Middle frontal gyrus (tissue), 1 donor: Measurements from ENCODE around the gene GHR.
"Not testable (repeated sequence)": the region's sequence is repeated elsewhere in the genome, so short reads cannot be mapped to it uniquely, and the experiment has no call there.

Experiments
- DNase-seq: peaks from one replicate; pipeline ENCODE4 v3.0.0-alpha.2; 2015; ENCODE audit warnings: low spot score; ENCODE audit errors: extremely low spot score

GHR gene

DNA sequence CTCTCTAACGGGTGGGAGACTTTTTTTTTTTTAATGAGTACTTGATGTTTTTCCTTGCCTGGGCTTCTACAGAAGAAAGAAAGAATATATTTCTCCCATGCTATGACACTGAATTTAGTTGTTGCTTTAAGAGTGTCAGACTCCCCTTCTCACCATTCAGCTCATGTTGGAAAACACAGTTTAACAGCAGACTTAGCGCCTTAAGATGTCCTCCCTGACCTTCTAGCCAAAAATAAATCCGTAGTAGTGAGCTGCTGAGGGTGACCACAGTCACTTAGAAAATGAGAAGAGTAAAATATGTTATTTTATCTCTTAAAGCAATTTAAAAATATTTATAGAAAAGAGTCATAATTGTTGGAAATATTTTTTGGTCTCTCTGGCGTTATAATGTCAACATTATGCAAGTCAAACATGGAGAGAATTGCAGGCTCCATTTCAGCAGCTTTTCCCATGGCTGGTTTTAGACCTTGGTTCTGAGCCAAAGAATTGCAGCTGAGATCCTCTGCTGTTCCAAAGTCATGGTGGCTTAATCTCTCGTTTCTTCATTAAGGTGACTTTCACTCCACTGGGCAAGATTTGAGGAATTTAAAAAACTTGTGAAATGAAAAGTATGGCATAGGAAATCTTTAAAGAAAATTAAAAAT, 143.5 kb downstream of the GHR start:
- DNase-seq: no peak

GRCh38 chr5:42569325-42569724, 146.1 kb downstream of the GHR start:
- no peak for DNase-seq

GRCh38 chr5:42569953-42570548, 146.8 kb downstream of the GHR start:
- DNase-seq: no peak

- peak; percentile 31 for DNase-seq
Measured at GRCh38 chr5:42570966-42571960, 148.0 kb downstream of the GHR start.

- no peak for DNase-seq
Measured at GRCh38 chr5:42572313-42572712, 149.1 kb downstream of the GHR start.

DNA sequence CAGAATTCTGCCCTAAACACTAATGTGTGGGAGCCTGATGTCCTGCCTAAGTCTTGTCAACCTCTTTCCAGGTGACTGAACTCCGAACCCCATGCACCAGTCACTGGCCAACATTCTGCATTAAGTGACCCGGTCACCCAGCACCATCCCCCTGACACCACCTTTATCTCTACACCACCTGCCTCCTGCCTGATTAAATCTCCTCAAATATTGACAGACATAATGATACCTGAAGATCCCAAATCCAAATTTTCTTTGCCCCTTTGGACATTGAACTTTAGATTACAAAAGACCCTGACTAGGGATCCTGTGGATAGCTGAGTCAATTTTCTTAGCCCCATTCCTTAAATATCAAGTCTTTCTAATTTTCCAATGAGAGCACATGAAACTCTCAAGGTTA, 150.1 kb downstream of the GHR start:
- DNase-seq: no peak

- DNase-seq: not testable (repeated sequence)
Measured at GRCh38 chr5:42575914-42576313, 152.7 kb downstream of the GHR start.

DNA sequence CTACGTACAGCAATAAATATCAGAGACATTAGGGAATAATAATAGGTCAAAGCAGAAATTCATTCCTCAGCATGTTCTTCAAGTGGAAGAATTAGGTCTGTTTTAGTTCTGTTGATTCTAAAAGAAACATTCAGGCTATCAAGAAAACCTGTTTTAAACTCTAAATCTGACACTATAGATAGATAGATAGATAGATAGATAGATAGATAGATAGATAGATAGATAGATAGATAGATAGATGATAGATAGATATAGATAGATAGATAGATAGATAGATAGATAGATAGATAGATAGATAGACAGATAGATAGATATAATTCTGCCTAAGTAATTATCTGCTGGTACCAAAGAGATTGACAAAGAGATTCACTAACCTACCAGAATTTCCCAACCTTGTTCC, 155.7 kb downstream of the GHR start:
- not testable (repeated sequence) for DNase-seq

DNA sequence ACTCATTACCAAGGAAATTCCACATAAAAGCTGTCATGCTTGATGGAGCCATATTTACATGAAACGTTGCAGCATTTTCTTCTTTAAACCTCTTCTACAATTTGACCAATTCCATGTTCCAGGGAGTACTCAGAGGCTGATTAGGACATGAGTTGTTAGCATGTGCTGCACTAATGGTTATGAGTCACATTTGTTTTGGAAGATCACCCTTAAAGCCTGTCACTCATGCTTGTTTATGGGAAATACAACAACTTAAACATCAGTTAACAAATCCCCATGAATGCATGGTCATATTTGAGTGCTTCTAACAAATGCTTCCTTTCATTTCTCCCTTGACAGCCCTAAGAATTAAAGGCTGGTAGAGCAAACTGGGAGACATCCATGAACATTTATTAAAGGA, 156.1 kb downstream of the GHR start:
- no peak for DNase-seq

- no peak for DNase-seq
Measured at GRCh38 chr5:42581845-42582244, 158.6 kb downstream of the GHR start.

DNA sequence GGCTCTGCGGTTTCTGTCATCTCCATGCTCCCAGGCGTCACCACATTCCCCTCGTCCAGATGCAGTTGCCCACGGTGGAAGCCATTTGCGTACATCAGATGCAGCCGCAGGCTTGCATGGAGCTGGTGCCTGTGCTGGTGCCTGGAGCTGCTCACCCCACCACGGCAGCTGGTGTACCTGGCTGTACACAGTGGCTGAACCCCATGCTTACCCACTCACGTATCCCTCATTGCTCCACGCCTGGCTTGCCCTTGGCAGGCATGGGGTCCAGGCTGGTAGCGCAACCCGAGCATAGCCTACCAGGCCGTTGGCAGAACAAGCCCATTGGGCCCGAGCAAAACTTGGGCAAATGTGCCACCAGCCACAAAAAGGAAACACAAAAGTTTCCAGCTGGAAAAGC, 159.5 kb downstream of the GHR start:
- DNase-seq: no peak

DNA sequence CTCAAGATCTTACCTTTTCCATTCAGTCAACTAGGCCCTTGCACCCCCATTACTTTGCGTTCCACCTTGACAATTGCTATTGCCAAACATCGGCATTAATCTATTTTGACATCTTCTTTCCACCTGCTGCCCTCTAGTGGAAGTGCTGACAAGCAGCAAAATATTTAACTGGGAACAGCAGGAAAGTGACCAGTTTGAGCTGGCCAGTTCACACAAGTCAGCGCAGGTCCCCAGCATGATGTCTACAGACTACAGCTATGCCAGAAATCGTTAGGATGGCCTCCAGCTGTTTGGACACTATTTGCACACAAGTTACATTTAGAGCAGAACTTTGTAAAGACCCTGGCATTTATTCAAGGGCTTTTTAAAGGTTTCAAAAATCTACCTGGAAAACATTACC, 160.1 kb downstream of the GHR start:
- no peak for DNase-seq

DNA sequence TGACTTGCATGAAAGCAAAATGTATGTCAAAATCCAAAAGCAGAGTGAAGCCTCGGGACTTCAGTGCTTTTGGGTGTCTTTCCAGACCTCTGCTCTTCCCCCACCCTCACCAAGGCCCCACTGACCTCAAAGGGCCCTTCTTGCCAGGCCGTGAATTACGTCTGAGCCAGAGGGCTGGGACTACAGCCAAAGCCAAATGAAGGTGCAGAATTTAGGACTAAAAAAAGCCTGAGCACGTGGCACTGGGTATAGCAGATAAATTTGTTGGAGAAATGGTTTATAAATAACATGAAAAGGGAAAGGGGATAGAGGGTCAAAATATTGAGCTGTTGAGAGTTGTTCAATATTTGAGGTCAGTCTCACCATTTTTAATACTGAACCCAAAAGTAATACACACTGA, 163.4 kb downstream of the GHR start:
- no peak for DNase-seq

- DNase-seq: no peak
Measured at GRCh38 chr5:42587096-42587723, 164.0 kb downstream of the GHR start.

- no peak for DNase-seq
Measured at GRCh38 chr5:42590566-42590965, 167.3 kb downstream of the GHR start.

GRCh38 chr5:42591015-42591414, 167.8 kb downstream of the GHR start:
- DNase-seq: no peak

- no peak for DNase-seq
Measured at GRCh38 chr5:42592401-42593140, 169.3 kb downstream of the GHR start.

DNA sequence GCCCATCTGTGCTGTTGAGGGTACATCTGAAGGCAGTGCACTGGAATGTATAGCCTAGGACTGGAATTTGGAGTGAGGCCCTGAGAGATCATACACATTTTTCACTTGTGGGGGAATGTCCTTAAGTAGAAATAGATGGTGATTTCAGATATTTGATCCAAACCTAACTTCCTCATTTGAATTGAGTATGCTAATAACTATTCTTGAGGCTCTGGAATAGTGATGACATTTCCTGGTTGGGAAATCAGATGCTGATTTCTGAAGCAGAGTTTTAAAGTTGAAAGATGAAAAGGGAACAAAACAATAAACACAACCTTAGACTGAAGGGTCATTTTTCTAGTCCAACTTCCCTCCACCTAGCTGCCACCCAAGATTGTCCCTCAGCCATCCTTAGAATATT, 170.4 kb downstream of the GHR start:
- DNase-seq: no peak

GRCh38 chr5:42595597-42595996, 172.4 kb downstream of the GHR start:
- no peak for DNase-seq

GRCh38 chr5:42596817-42597216, 173.6 kb downstream of the GHR start:
- no peak for DNase-seq

DNA sequence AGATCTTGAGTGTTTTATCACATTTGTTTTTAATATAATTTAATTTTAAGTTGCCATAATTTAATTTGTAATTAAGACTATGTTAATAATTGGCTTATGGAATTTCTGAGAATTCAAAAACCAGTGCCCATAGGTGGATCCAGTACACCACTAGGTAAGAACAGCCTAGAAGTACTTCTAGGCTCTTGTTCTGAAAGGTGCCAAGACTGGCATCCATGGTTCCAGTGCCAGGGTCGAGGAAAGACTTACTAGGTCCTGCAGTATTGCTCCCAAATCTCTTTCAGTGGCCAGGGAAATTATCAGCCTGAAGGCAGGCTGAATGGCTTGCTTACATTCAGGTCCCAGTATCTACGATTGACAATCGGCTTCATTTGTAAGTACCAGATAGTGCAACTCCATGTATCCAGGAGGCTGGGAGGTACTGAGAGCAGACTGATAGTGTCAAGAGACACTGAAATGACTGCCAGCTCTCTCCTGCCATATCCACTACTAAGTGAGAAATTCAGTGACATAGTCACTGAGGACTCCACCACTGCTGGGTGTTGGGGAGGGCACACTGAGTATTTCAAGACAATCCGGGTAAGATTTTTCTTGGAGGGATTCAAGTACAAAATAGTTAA, 174.2 kb downstream of the GHR start:
- DNase-seq: no peak
